IMR-90 (cell line): ENCODE measurements around the gene VAV1. TPM values are rescaled to one million over a fixed set of nuclear protein-coding genes. Genes with fewer than 3 reads are reported as not detected.

Experiments used
- ATAC-seq: fragments of 200-7000 bp; cut with Tn5 transposase; 2 replicates; pipeline ENCODE4 v1.9.1; 2020; ENCODE audit warnings: low read depth, mild to moderate bottlenecking, moderate library complexity
- BruUV-seq: library from RNA; stranded (reverse); fragments of 400-500 nt; replicated peaks from 2 replicates; lab custom pipeline; 2021; lab: Mats Ljungman, UMichigan
- CTCF ChIA-PET: fragments of 300-600 bp; formaldehyde crosslinking; extraction: SDS; loops from one replicate; lab custom pipeline; 2021; ENCODE audit warnings: antibody characterized with exemption; lab: Yijun Ruan, JAX
- POLR2A ChIA-PET: fragments of 300-600 bp; sonication (Branson Sonifier 250); formaldehyde crosslinking; loops from one replicate; lab custom pipeline; 2022; ENCODE audit warnings: antibody characterized with exemption; ENCODE audit not compliant: unreplicated experiment; lab: Charles Lee
- DNase-seq: peaks from one replicate; pipeline ENCODE4 v3.0.0; 2013
- H2AFZ ChIP-seq: replicated peaks from 2 replicates; pipeline ENCODE3; 2013; ENCODE audit warnings: low read length, mild to moderate bottlenecking; ENCODE audit not compliant: poor library complexity
- H2AK5ac ChIP-seq: 2 replicates; pipeline ENCODE4 v1.6.1; 2013; ENCODE audit warnings: low read depth, low read length, inconsistent platforms
- H2AK9ac ChIP-seq: replicated peaks from 2 replicates; pipeline ENCODE3; 2013; ENCODE audit warnings: mild to moderate bottlenecking, low read depth, low read length, moderate library complexity; ENCODE audit not compliant: poor library complexity
- H2BK120ac ChIP-seq: 2 replicates; pipeline ENCODE4 v1.6.1; 2013; ENCODE audit warnings: low read depth, low read length, inconsistent platforms
- H2BK15ac ChIP-seq: 3 replicates; pipeline ENCODE4 v1.6.1; 2013; ENCODE audit warnings: low read depth, low read length, inconsistent platforms
- H2BK20ac ChIP-seq: 2 replicates; pipeline ENCODE4 v1.6.1; 2013; ENCODE audit warnings: low read depth, mild to moderate bottlenecking, inconsistent platforms, low read length, moderate library complexity
- H2BK5ac ChIP-seq: 2 replicates; pipeline ENCODE4 v1.6.1; 2013; ENCODE audit warnings: mild to moderate bottlenecking, low read depth, low read length, inconsistent platforms; ENCODE audit not compliant: poor library complexity, severe bottlenecking
- H3K14ac ChIP-seq: replicated peaks from 2 replicates; pipeline ENCODE4 v1.6.1; 2013; ENCODE audit warnings: low read depth, low read length, inconsistent platforms
- H3K18ac ChIP-seq: 2 replicates; pipeline ENCODE4 v1.6.1; 2013; ENCODE audit warnings: low read depth, low read length, control low read depth
- H3K23ac ChIP-seq: 2 replicates; pipeline ENCODE4 v1.6.1; 2013; ENCODE audit warnings: low read depth, low read length, inconsistent platforms
- H3K27ac ChIP-seq: 2 replicates; pipeline ENCODE4 v1.5.1; 2013; ENCODE audit warnings: mild to moderate bottlenecking, control low read depth, low read length; ENCODE audit not compliant: insufficient read depth
- H3K27me3 ChIP-seq: 2 replicates; pipeline ENCODE4 v1.6.1; 2013; ENCODE audit warnings: low read length; ENCODE audit not compliant: control insufficient read depth, insufficient read depth
- H3K36me3 ChIP-seq: 2 replicates; pipeline ENCODE4 v1.6.1; 2013; ENCODE audit warnings: low read length, mixed read lengths; ENCODE audit not compliant: control insufficient read depth, insufficient read depth
- H3K4ac ChIP-seq: 2 replicates; pipeline ENCODE4 v1.6.1; 2013; ENCODE audit warnings: low read depth, low read length, inconsistent platforms
- H3K4me1 ChIP-seq: 2 replicates; pipeline ENCODE4 v1.6.1; 2013; ENCODE audit warnings: low read length, mixed read lengths; ENCODE audit not compliant: control insufficient read depth, insufficient read depth
- H3K4me2 ChIP-seq: 2 replicates; pipeline ENCODE4 v1.6.1; 2013; ENCODE audit warnings: low read depth, mild to moderate bottlenecking, control low read depth, low read length, moderate library complexity
- H3K4me3 ChIP-seq: 2 replicates; pipeline ENCODE4 v1.5.1; 2013; ENCODE audit warnings: low read depth, mild to moderate bottlenecking, control low read depth, low read length, moderate library complexity; ENCODE audit not compliant: insufficient read depth
- H3K56ac ChIP-seq: 2 replicates; pipeline ENCODE4 v1.6.1; 2013; ENCODE audit warnings: low read length, inconsistent platforms; ENCODE audit not compliant: insufficient read depth; ENCODE audit errors: extremely low read depth
- H3K79me1 ChIP-seq, 2 experiments: 2 replicates each; pipeline ENCODE4 v1.6.1; 2013; ENCODE audit warnings: low read length in 2 of 2, inconsistent platforms in 1 of 2, low read depth in 1 of 2
- H3K9ac ChIP-seq: 2 replicates; pipeline ENCODE4 v1.6.1; 2013; ENCODE audit warnings: low read depth, low read length, control low read depth
- H3K9me1 ChIP-seq: 2 replicates; pipeline ENCODE4 v1.6.1; 2013; ENCODE audit warnings: low read length, inconsistent platforms; ENCODE audit not compliant: insufficient read depth
- H3K9me3 ChIP-seq: 2 replicates; pipeline ENCODE4 v1.6.1; 2013; ENCODE audit warnings: low read length; ENCODE audit not compliant: control insufficient read depth, insufficient read depth
- H4K20me1 ChIP-seq: 2 replicates; pipeline ENCODE4 v1.6.1; 2013; ENCODE audit warnings: low read length, inconsistent platforms; ENCODE audit not compliant: insufficient read depth
- H4K5ac ChIP-seq: 2 replicates; pipeline ENCODE4 v1.6.1; 2013; ENCODE audit warnings: mild to moderate bottlenecking, low read depth, low read length, control low read depth
- H4K8ac ChIP-seq, 2 experiments: 2 replicates each; pipeline ENCODE4 v1.6.1; 2013; ENCODE audit warnings: low read depth in 2 of 2, low read length in 2 of 2, control low read depth in 1 of 2, inconsistent platforms in 1 of 2
- H4K91ac ChIP-seq: 2 replicates; pipeline ENCODE4 v1.6.1; 2013; ENCODE audit warnings: low read depth, low read length, inconsistent platforms; ENCODE audit not compliant: insufficient read depth
- BHLHE40 ChIP-seq: fragments of 150-350 bp; IDR thresholded peaks from 2 replicates; pipeline ENCODE4 v1.6.1; 2016; ENCODE audit warnings: mild to moderate bottlenecking, low read depth, low read length
- CEBPB ChIP-seq: IDR thresholded peaks from 2 replicates; pipeline ENCODE4 v1.6.1; 2012; ENCODE audit warnings: low read depth, low read length, improper control_type of control experiment
- CHD1 ChIP-seq: IDR thresholded peaks from 2 replicates; pipeline ENCODE4 v1.6.1; 2012; ENCODE audit warnings: low read depth, low read length, improper control_type of control experiment
- CTCF ChIP-seq: conservative IDR thresholded peaks from 2 replicates; pipeline ENCODE4 v1.5.1; 2012; ENCODE audit warnings: mild to moderate bottlenecking, low read depth, low read length, improper control_type of control experiment
- ELK1 ChIP-seq: fragments of 150-350 bp; IDR thresholded peaks from 2 replicates; pipeline ENCODE4 v1.6.1; 2016; ENCODE audit warnings: low read depth, mild to moderate bottlenecking, low read length, moderate library complexity, borderline replicate concordance
- FOS ChIP-seq: fragments of 150-350 bp; IDR thresholded peaks from 2 replicates; pipeline ENCODE4 v1.6.1; 2016; ENCODE audit warnings: low read depth, low read length
- MAFK ChIP-seq: IDR thresholded peaks from 2 replicates; pipeline ENCODE4 v1.6.1; 2012; ENCODE audit warnings: low read depth, low read length, improper control_type of control experiment
- MAZ ChIP-seq: IDR thresholded peaks from 2 replicates; pipeline ENCODE4 v1.6.1; 2012; ENCODE audit warnings: low read depth, mild to moderate bottlenecking, low read length, improper control_type of control experiment, moderate library complexity, borderline replicate concordance
- MXI1 ChIP-seq: IDR thresholded peaks from 2 replicates; pipeline ENCODE4 v1.6.1; 2012; ENCODE audit warnings: low read depth, mild to moderate bottlenecking, low read length, moderate library complexity, borderline replicate concordance
- NFE2L2 ChIP-seq: fragments of 150-350 bp; IDR thresholded peaks from 2 replicates; pipeline ENCODE4 v1.6.1; 2016; ENCODE audit warnings: low read depth, mild to moderate bottlenecking, low read length
- POLR2A ChIP-seq: IDR thresholded peaks from 2 replicates; pipeline ENCODE4 v1.6.1; 2012; ENCODE audit warnings: mild to moderate bottlenecking, low read depth, low read length
- RAD21 ChIP-seq: IDR thresholded peaks from 2 replicates; pipeline ENCODE4 v1.6.1; 2012; ENCODE audit warnings: low read length, improper control_type of control experiment
- RCOR1 ChIP-seq: IDR thresholded peaks from 2 replicates; pipeline ENCODE4 v1.6.1; 2012; ENCODE audit warnings: mild to moderate bottlenecking, low read length, improper control_type of control experiment; ENCODE audit not compliant: insufficient replicate concordance
- RFX5 ChIP-seq: IDR thresholded peaks from 2 replicates; pipeline ENCODE4 v1.8.0; 2012; ENCODE audit warnings: low read depth, mild to moderate bottlenecking, low read length, moderate library complexity
- SMC3 ChIP-seq: fragments of 150-350 bp; IDR thresholded peaks from 2 replicates; pipeline ENCODE4 v1.6.1; 2016; ENCODE audit warnings: low read depth, mild to moderate bottlenecking, antibody characterized with exemption, low read length, moderate library complexity
- USF2 ChIP-seq: fragments of 150-350 bp; IDR thresholded peaks from 2 replicates; pipeline ENCODE4 v1.6.1; 2017; ENCODE audit warnings: mild to moderate bottlenecking, antibody characterized with exemption, low read length, low read depth
- WGBS, 2 experiments: methylation state at CpG; one replicate each; pipeline versions ENCODE4 v1.1.5 to v1.1.7; 2013; ENCODE audit warnings: missing lambda C conversion rate in 2 of 2; ENCODE audit not compliant: insufficient read length in 1 of 2; ENCODE audit errors: extremely low coverage in 2 of 2; 5-methylcytosine and 5-hydroxymethylcytosine counted together
- dilution Hi-C: fragments of 300-500 bp; cut with HindIII; formaldehyde crosslinking; loops from one replicate; pipeline ENCODE4 v1.14.3; 2018; ENCODE audit warnings: low sequenced_read_pairs; ENCODE audit not compliant: unreplicated experiment
- in situ Hi-C: fragments of 300-500 bp; cut with MboI; formaldehyde crosslinking; loops from 3 replicates; pipeline ENCODE4 v1.14.3; 2019; ENCODE audit warnings: low sequenced_read_pairs, inconsistent platforms, mixed read lengths
- intact Hi-C: fragments of 100-400 bp; cut with micrococcal nuclease; formaldehyde crosslinking; loops from 2 replicates; pipeline ENCODE4 v1.10.0; 2022
- polyA plus RNA-seq, 3 experiments: library from polyadenylated mRNA; depleted of rRNA; stranded (reverse); fragments of >200 nt; gene quantifications; 2 replicates each; pipeline ENCODE4 v1.2.3, GENCODE V29; 2012; ENCODE audit warnings: low replicate concordance in 1 of 3
- total RNA-seq: library from RNA; depleted of rRNA; stranded (reverse); fragments of >200 nt; gene quantifications from 2 replicates; pipeline ENCODE4 v1.2.3, GENCODE V29; 2012

The VAV1 gene
- total and polyA plus RNA-seq, 2 of the 4 experiments (the other 2 are of a cell fraction), result not detected

GRCh38 chr19:6807291-6807690 is 34.8 kb downstream of the VAV1 start:
- H3K9me1 ChIP-seq, result no peaks in the 10 kb centered on the region
- no peak overlapping the region for H3K23ac ChIP-seq
- no peak for DNase-seq
- ChIA-PET POLR2A (no interaction called here), CTCF (no interaction called here)
- no peak for TF ChIP-seq CEBPB
- no peak for TF ChIP-seq CTCF
- TF ChIP-seq FOS, result no peak
- no peak for TF ChIP-seq POLR2A
- no peak for TF ChIP-seq ELK1
- TF ChIP-seq RAD21, result no peak
- TF ChIP-seq NFE2L2, result no peak
- no peak for TF ChIP-seq BHLHE40
- no peak for TF ChIP-seq MXI1
- TF ChIP-seq RFX5, result no peak
- TF ChIP-seq CHD1, result no peak
- no peak for TF ChIP-seq USF2
- TF ChIP-seq MAFK, result no peak
- TF ChIP-seq RCOR1, result no peak
- no peak for TF ChIP-seq SMC3
- TF ChIP-seq MAZ, result no peak
- H3K79me1 ChIP-seq, result no peaks in the 10 kb centered on the region
- no peak overlapping the region for H3K4me3 ChIP-seq
- dilution Hi-C loops (no loop called here), in situ Hi-C loops (no loop called here), intact Hi-C loops (no loop called here)
- no peak overlapping the region for H3K18ac ChIP-seq
- H2BK120ac ChIP-seq, result no peak overlapping the region
- H2AFZ ChIP-seq, result no peak overlapping the region
- H3K56ac ChIP-seq, result no peak overlapping the region
- no peaks in the 10 kb centered on the region for H3K27me3 ChIP-seq
- no peak overlapping the region for H2BK20ac ChIP-seq
- no peak overlapping the region for H3K4ac ChIP-seq
- H2AK5ac ChIP-seq, result no peak overlapping the region
- no peak overlapping the region for H4K8ac ChIP-seq
- no peak overlapping the region for H4K5ac ChIP-seq
- no CpG with 5 or more reads among the region's 5 CpGs for WGBS, 2 experiments
- H4K20me1 ChIP-seq, result no peaks in the 10 kb centered on the region
- no TSS peak for BruUV-seq
- H3K4me1 ChIP-seq, result no peaks in the 10 kb centered on the region
- no peak for ATAC-seq
- H3K4me2 ChIP-seq, result no peak overlapping the region
- no peak overlapping the region for H3K27ac ChIP-seq
- no peak overlapping the region for H2BK5ac ChIP-seq
- H3K9me3 ChIP-seq, result peaks cover 3% of the 10 kb centered on the region; the same call in 1 of the 2 replicates
- no peak overlapping the region for H4K91ac ChIP-seq
- no peak overlapping the region for H2BK15ac ChIP-seq
- H3K14ac ChIP-seq, result no peak overlapping the region
- no peak overlapping the region for H3K9ac ChIP-seq
- H2AK9ac ChIP-seq, result no peak overlapping the region
- H3K36me3 ChIP-seq, result no peaks in the 10 kb centered on the region
